ENCODE measurements around the gene KXD1.

The KXD1 gene

DNA sequence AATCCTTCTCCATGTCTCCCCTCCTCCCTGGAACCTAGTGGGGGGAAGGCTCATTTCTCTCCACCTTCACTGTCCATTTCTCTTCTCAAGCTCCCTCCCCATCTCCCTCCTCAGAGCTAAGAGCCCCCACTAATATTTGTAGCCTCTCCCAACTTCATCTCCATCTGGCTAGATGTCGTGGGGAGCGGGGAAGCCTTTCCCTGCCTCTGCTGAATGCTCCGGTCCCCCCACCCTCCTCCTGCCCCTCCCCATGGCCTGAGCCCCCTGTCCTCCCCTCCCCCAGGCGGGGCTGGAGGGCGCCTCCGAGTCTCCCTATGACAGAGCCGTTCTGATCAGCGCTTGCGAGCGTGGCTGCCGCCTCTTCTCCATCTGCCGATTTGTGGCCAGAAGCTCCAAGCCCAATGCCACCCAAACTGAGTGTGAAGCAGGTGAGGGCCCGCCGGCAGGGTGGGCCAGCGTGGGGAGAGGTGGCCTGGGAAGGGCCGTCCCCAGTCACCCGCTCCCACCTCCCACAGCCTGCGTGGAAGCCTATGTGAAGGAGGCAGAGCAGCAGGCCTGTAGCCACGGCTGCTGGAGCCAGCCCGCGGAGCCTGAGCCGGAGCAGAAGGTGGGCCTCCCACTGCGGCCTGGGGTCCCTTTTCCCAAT, 56.0 kb downstream of the KXD1 start:
- DNase-seq (ENCODE audit: low spot score), result no peak

DNA sequence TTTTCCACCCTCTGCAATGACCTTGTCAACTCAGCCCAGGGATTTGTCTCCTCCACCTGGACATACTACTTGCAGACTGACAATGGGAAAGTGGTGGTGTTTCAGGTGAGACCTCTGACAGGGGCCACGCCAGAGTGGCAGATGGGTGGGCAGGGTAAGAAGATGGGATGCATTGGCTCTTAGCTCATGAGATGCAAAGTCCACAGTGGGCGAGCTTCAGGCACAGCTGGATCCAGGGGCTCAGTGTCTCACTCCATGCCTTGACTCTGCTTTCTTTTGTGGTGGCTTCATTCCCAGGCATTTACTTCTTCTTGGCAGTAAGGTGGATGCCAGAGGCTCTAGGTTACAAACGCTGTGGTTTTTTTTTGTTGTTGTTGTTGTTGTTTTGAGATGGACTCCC, 58.4 kb downstream of the KXD1 start:
- DNase-seq (ENCODE audit: low spot score), result no peak

DNA sequence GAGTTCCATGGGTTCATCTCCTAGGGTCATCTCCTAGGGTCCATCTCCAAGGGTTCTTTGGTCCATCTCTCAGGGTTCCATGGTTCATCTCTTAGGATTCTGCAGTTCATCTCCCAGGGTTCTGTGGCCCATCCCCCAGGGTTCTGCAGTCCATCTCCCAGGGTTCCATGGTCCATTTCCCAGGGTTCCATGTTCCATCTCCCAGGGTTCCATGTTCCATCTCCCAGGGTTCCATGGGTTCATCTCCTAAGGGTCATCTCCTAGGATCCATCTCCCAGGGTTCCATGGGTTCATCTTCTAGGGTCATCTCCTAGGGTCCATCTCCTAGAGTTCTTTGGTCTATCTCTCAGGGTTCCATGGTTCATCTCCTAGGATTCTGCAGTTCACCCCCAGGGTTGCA, 59.9 kb downstream of the KXD1 start:
- no peak for DNase-seq (ENCODE audit: low spot score)

DNA sequence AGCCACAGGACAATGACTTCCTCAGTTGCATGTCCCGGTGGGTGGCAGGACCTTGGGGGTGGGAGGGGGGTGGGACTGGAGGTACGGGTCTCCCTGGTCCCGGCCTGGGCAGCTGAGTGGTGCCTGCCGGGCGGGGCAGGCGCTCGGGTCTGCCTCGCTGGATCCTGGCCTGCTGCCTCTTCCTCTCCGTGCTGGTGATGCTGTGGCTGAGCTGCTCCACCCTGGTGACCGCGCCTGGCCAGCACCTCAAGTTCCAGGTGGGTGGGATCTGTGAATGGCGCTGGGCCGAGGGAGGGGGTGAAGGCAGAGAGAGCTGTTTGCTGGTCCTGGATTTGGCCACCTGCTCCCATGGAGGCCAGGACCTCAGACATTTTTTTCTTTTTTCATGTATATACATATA, 60.6 kb downstream of the KXD1 start:
- DNase-seq (ENCODE audit: low spot score), result no peak

Measured in SW480 (cell line).